Measurements from ENCODE around the gene EIF4G3.

The EIF4G3 gene

DNA sequence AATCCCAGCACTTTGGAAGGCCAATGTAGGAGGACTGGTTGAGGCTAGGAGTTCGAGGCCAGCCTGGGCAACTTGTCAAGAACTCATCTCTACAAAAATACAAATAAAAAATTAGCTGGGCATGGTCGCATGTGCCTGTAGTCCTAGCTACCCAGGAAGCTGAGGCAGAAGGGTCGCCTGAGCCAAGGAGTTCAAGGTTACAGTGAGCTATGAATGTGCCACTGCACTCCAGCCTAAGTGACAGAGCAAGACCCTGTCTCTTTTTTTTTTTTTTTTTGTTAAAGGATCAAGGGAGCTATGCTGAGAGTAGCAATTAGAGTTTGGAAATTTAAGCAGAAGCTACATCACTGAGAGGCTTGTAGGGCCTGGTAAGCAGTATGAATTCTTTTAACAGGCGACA lies 70.9 kb downstream of the EIF4G3 start:
- TF ChIP-seq CTCF (IDR thresholded peaks at IDR 0.05) = no peak
- no peak overlapping the region for H3K27ac ChIP-seq

DNA sequence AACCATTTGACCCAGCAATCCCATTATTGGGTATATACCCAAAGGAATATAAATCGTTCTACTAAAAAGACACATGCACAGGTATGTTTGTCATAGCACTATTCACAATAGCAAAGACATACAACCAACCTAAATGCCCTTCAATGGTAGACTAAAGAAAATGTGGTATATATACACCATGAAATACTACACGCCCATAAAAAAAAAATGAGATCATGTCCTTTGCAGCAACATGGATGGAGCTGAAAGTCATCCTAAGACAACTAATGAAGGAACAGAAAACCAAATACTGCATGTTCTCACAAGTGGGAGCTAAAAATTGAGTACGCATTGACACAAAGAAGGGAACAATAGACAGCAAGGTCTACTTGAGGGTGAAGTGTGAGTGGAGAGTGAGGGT lies 72.0 kb downstream of the EIF4G3 start:
- Histone ChIP-seq H3K4me3 (no peak overlapping the region), H3K27ac (no peak overlapping the region)
- no peak for TF ChIP-seq CTCF (IDR thresholded peaks at IDR 0.05)
- no peak for DNase-seq (ENCODE audit: low spot score)

More for the DNA sequence above, 70.9 kb downstream of the EIF4G3 start:
- H3K4me3 ChIP-seq = no peak overlapping the region
- DNase-seq (ENCODE audit: low spot score) = no peak

GRCh38 chr1:21100481-21100921 lies 76.2 kb downstream of the EIF4G3 start:
- no peak for TF ChIP-seq CTCF (IDR thresholded peaks at IDR 0.05)
- Histone ChIP-seq H3K4me3 (no peak overlapping the region), H3K27ac (no peak overlapping the region)
- DNase-seq (ENCODE audit: low spot score) = no peak

GRCh38 chr1:21099869-21100131 lies 76.9 kb downstream of the EIF4G3 start:
- no peak overlapping the region for H3K4me3 ChIP-seq
- no peak overlapping the region for H3K27ac ChIP-seq
- DNase-seq (ENCODE audit: low spot score) = no peak
- TF ChIP-seq CTCF (IDR thresholded peaks at IDR 0.05) = no peak

DNA sequence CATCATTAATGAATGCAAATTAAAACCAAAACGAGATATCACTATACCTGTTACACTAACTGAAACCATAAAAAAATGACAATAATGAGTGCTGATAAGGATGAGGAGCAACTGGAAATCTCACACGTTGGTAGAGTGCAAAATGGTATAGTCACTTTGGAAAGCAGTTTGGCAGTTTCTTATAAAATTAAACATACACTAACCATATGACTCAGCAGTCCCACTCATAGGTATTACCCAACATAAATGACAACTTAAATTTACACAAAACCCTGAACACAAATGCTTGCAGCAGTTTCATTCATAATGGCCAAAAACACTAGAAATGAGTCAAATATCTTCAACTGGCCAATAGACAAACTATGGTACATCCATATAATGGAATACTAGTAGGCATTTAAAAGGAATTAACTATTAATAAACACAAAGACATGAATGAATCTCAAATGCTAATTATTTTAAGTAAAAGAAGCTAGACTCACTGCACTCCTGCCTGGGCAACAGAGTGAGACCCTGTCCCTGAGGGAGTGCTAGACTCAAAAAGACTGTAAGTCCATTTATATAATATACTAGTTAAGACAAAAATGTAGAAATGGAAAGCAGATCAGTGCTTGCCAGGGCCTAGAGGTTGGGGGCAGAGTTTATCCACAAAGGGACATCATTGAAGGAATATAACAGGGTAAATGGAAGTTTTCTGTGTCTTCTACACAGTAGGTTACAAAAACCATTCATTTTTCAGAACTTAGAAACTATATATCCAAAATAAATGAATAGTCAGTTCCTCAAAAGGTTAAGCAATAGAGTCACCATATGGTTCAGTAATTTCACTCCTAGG lies 77.4 kb downstream of the EIF4G3 start:
- H3K27ac ChIP-seq = no peak overlapping the region
- TF ChIP-seq CTCF (IDR thresholded peaks at IDR 0.05) = no peak
- H3K4me3 ChIP-seq = no peak overlapping the region
- DNase-seq (ENCODE audit: low spot score) = no peak

GRCh38 chr1:21098186-21098915 lies 78.3 kb downstream of the EIF4G3 start:
- no peak for DNase-seq (ENCODE audit: low spot score)
- no peak for TF ChIP-seq CTCF (IDR thresholded peaks at IDR 0.05)
- no peak overlapping the region for H3K4me3 ChIP-seq
- H3K27ac ChIP-seq = no peak overlapping the region

- Histone ChIP-seq H3K27ac (no peak overlapping the region), H3K4me3 (no peak overlapping the region)
- TF ChIP-seq CTCF (IDR thresholded peaks at IDR 0.05) = no peak
- DNase-seq (ENCODE audit: low spot score) = no peak
These were observed 79.0 kb downstream of the EIF4G3 start for GRCh38 chr1:21097729-21098128.
